ENCODE measurements around the gene MED4.
"Not testable (repeated sequence)": the region's sequence is repeated elsewhere in the genome, so short reads cannot be mapped to it uniquely, and the experiment has no call there.

Gene MED4

GRCh38 chr13:48066310-48066989, 28.5 kb downstream of the MED4 start:
- DNase-seq (ENCODE audit: extremely low read depth, low read depth): peak; percentile 63

DNA sequence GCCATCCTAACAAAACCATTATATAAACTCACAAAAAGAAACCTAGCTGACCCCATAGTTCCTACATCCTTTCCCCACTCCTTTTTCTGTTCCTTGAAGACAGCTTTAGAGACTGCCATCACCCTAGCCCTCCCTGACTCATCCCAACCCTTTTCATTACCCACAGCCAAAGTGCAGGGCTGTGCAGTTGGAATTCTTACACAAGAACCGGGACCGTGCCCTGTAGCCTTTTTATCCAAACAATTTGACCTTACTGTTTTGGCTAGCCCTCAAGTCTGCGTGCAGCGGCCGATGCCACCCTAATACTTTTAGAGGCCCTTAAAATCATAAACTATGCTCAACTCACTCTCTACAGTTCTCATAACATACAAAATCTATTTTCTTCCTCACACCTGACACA, 35.0 kb downstream of the MED4 start:
- DNase-seq (ENCODE audit: extremely low read depth, low read depth); H3K4me3 ChIP-seq (replicated peaks; ENCODE audit: low read depth, low read length): not testable (repeated sequence)

More at GRCh38 chr13:48066310-48066989, 28.5 kb downstream of the MED4 start:
- H3K4me3 ChIP-seq (replicated peaks; ENCODE audit: low read depth, low read length): no peak overlapping the region
- TF ChIP-seq, protein P1, sequence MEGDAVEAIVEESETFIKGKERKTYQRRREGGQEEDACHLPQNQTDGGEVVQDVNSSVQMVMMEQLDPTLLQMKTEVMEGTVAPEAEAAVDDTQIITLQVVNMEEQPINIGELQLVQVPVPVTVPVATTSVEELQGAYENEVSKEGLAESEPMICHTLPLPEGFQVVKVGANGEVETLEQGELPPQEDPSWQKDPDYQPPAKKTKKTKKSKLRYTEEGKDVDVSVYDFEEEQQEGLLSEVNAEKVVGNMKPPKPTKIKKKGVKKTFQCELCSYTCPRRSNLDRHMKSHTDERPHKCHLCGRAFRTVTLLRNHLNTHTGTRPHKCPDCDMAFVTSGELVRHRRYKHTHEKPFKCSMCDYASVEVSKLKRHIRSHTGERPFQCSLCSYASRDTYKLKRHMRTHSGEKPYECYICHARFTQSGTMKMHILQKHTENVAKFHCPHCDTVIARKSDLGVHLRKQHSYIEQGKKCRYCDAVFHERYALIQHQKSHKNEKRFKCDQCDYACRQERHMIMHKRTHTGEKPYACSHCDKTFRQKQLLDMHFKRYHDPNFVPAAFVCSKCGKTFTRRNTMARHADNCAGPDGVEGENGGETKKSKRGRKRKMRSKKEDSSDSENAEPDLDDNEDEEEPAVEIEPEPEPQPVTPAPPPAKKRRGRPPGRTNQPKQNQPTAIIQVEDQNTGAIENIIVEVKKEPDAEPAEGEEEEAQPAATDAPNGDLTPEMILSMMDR (IDR thresholded peaks at IDR 0.05; ENCODE audit: low read depth, low read length, missing control alignments): no peak

GRCh38 chr13:48058536-48058935, 36.4 kb downstream of the MED4 start:
- H3K4me3 ChIP-seq (replicated peaks; ENCODE audit: low read depth, low read length); DNase-seq (ENCODE audit: extremely low read depth, low read depth): not testable (repeated sequence)

DNA sequence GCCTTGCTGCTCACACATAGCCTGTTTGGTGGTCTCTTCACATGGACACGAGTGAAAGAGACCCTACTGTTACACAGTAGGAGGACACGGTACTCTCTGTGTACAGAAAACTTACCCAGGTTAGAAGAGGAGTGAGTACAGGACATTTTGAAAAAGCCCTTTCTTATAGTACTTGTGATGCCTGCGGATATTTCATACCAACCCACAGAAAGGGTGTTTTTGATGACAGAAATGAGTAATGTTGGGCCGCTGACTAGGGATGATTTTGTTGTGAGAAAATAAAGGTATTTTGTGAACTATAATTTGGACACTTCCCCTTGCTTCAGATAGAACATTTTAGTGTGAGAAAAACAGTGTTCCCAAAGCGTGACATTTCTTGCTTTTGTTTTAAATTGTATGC, 39.2 kb downstream of the MED4 start:
- no peak for DNase-seq (ENCODE audit: extremely low read depth, low read depth)
- TF ChIP-seq, protein P1 (IDR thresholded peaks at IDR 0.05; ENCODE audit: low read depth, low read length, missing control alignments): no peak
- no peak overlapping the region for H3K4me3 ChIP-seq (replicated peaks; ENCODE audit: low read depth, low read length)

- no peak for DNase-seq (ENCODE audit: extremely low read depth, low read depth)
- no peak overlapping the region for H3K4me3 ChIP-seq (replicated peaks; ENCODE audit: low read depth, low read length)
- TF ChIP-seq, protein P1 (IDR thresholded peaks at IDR 0.05; ENCODE audit: low read depth, low read length, missing control alignments): no peak
Observed at GRCh38 chr13:48054601-48055000, 40.3 kb downstream of the MED4 start.

- TF ChIP-seq, protein P1 (IDR thresholded peaks at IDR 0.05; ENCODE audit: low read depth, low read length, missing control alignments): no peak
- H3K4me3 ChIP-seq (replicated peaks; ENCODE audit: low read depth, low read length): no peak overlapping the region
- no peak for DNase-seq (ENCODE audit: extremely low read depth, low read depth)
Observed at GRCh38 chr13:48050550-48050949, 44.4 kb downstream of the MED4 start.

DNA sequence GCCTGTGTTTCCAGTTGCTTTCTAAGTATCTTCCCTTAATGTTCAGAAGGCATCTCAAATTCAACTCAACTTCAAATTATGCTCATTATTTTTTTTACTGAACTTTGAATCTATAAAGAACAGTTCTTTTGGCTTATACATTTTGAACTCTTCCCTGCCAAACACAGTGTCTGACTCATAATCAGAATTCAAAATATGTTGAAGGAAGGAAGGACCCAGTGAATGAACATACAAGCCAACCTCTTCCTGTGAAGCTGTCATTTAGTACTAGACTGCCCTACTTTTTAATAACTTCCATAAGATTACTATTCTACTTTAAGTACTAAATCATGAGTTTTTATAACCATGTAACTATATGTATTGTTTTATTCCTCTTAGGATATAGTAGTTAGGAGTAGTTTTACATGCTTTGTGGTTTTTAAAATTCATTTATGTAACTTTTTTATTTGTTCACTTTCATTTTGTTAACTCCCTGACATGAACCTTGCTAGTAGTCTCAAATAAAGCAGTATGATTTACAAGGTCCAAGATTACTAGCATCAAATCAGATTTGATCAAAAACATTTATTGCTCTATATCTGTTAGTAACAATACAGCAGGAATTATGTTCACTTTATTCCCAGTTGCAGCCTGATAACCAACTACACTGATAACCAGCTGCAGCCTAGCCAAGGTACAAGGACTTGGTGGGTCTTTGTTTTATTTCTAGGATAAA, 51.0 kb downstream of the MED4 start:
- H3K4me3 ChIP-seq (replicated peaks; ENCODE audit: low read depth, low read length): no peak overlapping the region
- no peak for DNase-seq (ENCODE audit: extremely low read depth, low read depth)

More for the DNA sequence above, 51.0 kb downstream of the MED4 start:
- TF ChIP-seq, protein P1 (IDR thresholded peaks at IDR 0.05; ENCODE audit: low read depth, low read length, missing control alignments): no peak
